ENCODE measurements around the gene MYH10.

- TF ChIP-seq CTCF (IDR thresholded peaks at IDR 0.05) (no peak), POLR2A (IDR thresholded peaks at IDR 0.05) (no peak)
Observed at GRCh38 chr17:8647956-8648355, 17.4 kb upstream of the MYH10 start.

Measured in body of pancreas (tissue), 4 donors.